ENCODE data around the gene ERCC1.

- no peak for TF ChIP-seq USF1 (IDR thresholded peaks at IDR 0.05)
- TF ChIP-seq EGR1 (IDR thresholded peaks at IDR 0.05) = no peak
- TF ChIP-seq CEBPB (IDR thresholded peaks at IDR 0.05) = no peak
- no peak for TF ChIP-seq YY1 (IDR thresholded peaks at IDR 0.05; ENCODE audit: low read depth)
- no peak for TF ChIP-seq CREB1 (IDR thresholded peaks at IDR 0.05; ENCODE audit: low read depth)
- TF ChIP-seq REST (IDR thresholded peaks at IDR 0.05; ENCODE audit: low read depth) = no peak
These were observed 21.4 kb upstream of the ERCC1 start for GRCh38 chr19:45445139-45445538.
